Panc1 (cell line): ENCODE data around the gene TMEM175.

Experiments used
- POLR2AphosphoS5 ChIP-seq: IDR thresholded peaks from 2 replicates; pipeline ENCODE4 v1.6.1; 2012; ENCODE audit warnings: mild to moderate bottlenecking, low read depth, low read length, moderate library complexity
- SIN3A ChIP-seq: IDR thresholded peaks from 2 replicates; pipeline ENCODE4 v1.6.1; 2012; ENCODE audit warnings: low read depth, mild to moderate bottlenecking, low read length, moderate library complexity, borderline replicate concordance; ENCODE audit not compliant: insufficient read depth
- TCF7L2 ChIP-seq: IDR thresholded peaks from 2 replicates; pipeline ENCODE4 v1.6.1; 2011; ENCODE audit warnings: mild to moderate bottlenecking, low read depth, low read length, inconsistent platforms
- TF ChIP-seq, protein P1 (sequence below): fragments of 450-650 bp; IDR thresholded peaks from 2 replicates; pipeline ENCODE4 v1.5.1; 2017; ENCODE audit warnings: mild to moderate bottlenecking
- TF ChIP-seq, protein P2 (sequence below), 2 experiments: IDR thresholded peaks; 2 replicates each; pipeline ENCODE4 v1.6.1; 2011 to 2012; ENCODE audit warnings: low read depth in 2 of 2, control low read depth in 1 of 2, low read length in 1 of 2, mild to moderate bottlenecking in 1 of 2, moderate library complexity in 1 of 2; ENCODE audit not compliant: insufficient read depth in 1 of 2

DNA sequence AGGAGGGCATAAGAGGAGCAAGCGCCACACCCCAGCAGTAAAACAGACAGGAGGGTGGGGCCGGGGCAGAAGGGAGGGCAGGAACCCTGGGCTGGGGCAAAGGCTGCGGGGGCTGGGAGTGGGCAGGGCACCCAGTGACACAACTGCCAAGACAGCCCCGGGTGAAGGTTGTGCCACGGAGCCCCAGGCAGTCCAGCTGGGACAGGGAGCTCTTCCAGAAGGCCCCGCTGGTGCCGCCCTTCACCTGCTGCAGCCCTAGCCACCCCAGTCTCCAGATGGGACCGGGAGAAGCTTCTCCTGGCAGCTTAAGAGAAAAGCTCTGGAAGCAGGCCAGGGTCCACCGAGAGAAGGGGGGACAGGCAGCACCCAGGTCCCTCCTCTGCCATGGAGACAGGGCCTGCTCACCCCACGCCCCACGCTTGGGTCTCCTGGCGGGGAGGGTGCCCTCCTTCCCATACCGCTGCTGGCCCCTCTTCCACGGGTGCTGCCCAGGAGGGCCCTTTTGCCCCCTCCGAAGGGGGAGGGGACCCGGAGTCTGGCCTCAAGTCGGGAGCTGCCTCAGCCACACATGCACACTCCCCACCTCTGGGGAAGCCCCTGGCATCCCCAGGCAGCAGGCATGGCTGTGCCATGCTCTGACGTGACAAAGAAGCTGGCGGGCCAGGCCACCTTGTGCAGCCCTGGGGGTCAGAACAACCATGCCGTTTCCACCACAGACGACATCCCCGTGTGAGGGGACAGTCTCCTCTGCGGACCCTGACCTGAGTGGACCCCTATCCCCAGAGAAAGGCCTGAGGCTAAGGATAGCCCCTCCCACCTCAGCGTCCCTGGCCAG, 39.6 kb downstream of the TMEM175 start:
- TF ChIP-seq, protein P1, sequence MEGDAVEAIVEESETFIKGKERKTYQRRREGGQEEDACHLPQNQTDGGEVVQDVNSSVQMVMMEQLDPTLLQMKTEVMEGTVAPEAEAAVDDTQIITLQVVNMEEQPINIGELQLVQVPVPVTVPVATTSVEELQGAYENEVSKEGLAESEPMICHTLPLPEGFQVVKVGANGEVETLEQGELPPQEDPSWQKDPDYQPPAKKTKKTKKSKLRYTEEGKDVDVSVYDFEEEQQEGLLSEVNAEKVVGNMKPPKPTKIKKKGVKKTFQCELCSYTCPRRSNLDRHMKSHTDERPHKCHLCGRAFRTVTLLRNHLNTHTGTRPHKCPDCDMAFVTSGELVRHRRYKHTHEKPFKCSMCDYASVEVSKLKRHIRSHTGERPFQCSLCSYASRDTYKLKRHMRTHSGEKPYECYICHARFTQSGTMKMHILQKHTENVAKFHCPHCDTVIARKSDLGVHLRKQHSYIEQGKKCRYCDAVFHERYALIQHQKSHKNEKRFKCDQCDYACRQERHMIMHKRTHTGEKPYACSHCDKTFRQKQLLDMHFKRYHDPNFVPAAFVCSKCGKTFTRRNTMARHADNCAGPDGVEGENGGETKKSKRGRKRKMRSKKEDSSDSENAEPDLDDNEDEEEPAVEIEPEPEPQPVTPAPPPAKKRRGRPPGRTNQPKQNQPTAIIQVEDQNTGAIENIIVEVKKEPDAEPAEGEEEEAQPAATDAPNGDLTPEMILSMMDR = no peak
- TF ChIP-seq, protein P2, sequence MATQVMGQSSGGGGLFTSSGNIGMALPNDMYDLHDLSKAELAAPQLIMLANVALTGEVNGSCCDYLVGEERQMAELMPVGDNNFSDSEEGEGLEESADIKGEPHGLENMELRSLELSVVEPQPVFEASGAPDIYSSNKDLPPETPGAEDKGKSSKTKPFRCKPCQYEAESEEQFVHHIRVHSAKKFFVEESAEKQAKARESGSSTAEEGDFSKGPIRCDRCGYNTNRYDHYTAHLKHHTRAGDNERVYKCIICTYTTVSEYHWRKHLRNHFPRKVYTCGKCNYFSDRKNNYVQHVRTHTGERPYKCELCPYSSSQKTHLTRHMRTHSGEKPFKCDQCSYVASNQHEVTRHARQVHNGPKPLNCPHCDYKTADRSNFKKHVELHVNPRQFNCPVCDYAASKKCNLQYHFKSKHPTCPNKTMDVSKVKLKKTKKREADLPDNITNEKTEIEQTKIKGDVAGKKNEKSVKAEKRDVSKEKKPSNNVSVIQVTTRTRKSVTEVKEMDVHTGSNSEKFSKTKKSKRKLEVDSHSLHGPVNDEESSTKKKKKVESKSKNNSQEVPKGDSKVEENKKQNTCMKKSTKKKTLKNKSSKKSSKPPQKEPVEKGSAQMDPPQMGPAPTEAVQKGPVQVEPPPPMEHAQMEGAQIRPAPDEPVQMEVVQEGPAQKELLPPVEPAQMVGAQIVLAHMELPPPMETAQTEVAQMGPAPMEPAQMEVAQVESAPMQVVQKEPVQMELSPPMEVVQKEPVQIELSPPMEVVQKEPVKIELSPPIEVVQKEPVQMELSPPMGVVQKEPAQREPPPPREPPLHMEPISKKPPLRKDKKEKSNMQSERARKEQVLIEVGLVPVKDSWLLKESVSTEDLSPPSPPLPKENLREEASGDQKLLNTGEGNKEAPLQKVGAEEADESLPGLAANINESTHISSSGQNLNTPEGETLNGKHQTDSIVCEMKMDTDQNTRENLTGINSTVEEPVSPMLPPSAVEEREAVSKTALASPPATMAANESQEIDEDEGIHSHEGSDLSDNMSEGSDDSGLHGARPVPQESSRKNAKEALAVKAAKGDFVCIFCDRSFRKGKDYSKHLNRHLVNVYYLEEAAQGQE (IDR thresholded peaks at IDR 0.05; ENCODE audit: insufficient read depth in 1 of 2, low read depth in 2 of 2, low read length in 1 of 2) = no peak
- TF ChIP-seq POLR2AphosphoS5 (no peak), TCF7L2 (no peak), SIN3A (no peak)
